T-helper 22 cell (primary cell): ENCODE results near the gene IFNGR2.
"Not testable (repeated sequence)": the region's sequence is repeated elsewhere in the genome, so short reads cannot be mapped to it uniquely, and the experiment has no call there.

Source experiments
- DNase-seq: peaks from one replicate; pipeline ENCODE4 v3.0.0-alpha.2; 2020; ENCODE audit warnings: low read depth

IFNGR2 gene

GRCh38 chr21:33403128-33403785, at the start of gene IFNGR2:
Gene IFNGR2, plus strand, starts transcription at chr21:33403413. Its CDS starts 131 bp downstream, at chr21:33403544.
- DNase-seq = peak; percentile 31

GRCh38 chr21:33355355-33355754, 47.9 kb upstream of the IFNGR2 start:
- no peak for DNase-seq

GRCh38 chr21:33355996-33356395, 47.2 kb upstream of the IFNGR2 start:
- DNase-seq = no peak

GRCh38 chr21:33357177-33357576, 46.0 kb upstream of the IFNGR2 start:
- DNase-seq = no peak

DNA sequence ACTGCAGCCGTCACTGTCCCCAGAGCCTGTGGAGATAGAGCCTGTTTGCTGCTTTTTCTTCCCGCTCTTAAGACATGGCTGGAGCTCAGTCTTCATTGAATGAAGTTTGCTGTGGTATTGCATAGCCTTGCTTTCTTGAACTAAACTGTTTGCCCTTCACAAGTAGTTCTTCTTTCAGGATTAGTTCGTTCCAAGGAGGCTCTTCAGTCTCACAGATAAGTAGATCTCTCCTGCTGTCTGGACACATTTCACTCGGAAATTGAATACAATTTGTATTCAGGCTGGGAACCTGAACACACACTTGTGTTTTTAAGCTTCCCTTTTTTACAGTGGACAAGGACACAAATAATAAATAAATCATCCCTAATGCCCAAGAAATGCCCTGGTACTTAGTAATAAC, 43.8 kb upstream of the IFNGR2 start:
- DNase-seq = no peak

DNA sequence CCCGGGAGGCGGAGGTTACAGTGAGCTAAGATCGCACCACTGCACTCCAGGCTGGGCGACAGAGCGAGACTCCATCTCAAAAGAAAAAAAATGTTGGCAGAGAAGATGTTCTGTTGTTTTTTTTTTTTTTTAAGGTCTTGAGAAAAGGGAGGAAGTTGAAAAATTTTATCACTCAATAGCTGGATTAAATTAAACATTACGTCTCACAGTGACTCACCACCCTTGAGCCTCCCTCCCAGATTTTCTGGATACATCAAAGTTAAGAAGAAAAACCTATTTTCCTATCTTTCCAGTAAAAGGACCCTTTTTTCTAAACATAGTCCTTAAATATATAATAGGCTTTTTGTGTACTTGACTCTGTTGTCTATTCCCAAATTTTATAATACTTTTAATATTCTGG, 42.9 kb upstream of the IFNGR2 start:
- no peak for DNase-seq

DNA sequence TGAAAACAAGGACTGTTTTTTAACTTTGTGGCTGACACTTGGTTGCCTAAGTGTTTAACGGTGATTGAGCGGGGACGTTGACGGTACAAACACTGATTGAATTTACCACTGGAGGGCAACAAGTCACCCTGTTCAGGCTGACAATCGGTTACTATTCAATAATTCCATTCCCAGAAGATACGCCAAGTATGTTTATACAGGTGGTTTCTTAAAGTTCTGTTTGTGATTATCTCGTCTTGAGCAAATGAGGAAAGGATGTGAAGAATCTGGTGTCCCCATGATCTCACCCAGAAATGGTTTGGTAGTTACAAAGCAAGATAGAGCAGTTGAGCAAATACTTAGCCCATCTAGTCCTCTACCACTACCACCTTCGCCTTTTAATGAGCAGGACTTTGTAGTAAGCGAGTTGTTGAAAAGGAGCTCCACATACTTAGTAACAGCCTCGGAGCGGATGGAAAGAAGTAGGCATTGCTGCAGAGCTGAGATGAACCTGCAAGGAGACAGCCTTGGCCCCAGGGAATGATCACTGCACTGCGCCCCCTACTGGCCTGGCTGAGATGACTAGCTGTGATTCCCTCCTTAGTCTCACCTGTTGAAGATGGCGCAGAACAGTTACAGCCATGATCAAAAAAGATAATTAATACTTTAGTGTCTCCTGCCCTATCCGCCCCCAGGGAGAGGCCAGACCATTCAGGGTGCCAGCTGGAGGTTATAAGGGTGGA, 42.2 kb upstream of the IFNGR2 start:
- DNase-seq = peak; percentile 65

DNA sequence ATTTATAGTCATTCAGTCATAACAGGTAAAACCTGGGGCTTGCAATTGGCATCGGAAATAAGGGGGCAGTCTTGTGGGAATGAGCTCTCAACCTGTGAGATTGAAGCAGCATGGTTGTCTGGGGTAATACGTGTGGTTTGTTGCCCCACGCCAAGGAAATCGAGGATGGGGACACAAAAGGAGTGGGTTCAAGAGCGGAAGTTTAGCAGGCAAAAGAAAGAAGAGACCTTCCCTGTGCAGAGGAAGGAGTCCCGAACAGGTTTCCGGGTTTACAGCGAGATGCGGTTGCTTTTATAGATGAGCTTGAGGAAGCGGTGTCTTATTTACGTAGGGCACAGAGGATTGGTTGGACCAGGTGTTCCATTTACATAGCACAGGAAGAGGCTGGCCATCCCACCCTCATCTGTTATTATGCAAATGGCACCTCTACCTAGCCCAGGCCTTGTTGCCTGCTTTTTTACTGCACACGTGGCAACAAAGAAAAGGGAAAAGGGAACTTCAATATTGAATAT, 41.1 kb upstream of the IFNGR2 start:
- DNase-seq = peak; percentile 65

DNA sequence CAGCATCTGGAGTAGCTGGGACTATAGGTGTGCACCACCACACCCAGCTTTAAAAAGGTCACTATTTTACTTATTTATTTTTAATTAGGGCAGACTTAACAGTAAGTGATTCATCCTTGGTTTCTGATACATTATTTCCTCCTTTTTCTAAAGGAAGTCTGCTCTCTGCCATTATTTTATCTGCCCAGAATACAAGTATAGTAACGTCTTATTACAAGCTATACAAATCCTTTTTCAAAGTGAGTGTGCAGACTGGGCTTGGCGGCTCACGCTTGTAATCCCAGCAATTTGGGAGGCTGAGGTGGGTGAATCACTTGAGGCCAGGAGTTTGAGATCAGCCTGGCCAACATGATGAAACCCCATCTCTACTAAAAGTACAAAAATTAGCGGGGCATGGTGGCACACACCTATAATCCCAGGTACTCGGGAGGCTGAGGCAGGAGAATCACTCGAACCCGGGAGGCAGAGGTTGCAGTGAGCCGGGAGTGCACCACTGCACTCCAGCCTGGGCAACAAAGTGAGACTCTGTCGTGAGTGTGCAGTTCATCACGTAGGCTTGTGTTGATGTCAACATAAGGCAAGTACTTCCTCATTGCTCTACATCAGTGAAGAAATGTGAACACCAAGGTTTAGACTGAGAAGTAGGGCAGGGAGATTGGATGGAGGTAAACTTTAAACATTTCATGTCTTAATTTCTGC, 39.2 kb upstream of the IFNGR2 start:
- DNase-seq = not testable (repeated sequence)

- no peak for DNase-seq
Measured at GRCh38 chr21:33364830-33365229, 38.4 kb upstream of the IFNGR2 start.

DNA sequence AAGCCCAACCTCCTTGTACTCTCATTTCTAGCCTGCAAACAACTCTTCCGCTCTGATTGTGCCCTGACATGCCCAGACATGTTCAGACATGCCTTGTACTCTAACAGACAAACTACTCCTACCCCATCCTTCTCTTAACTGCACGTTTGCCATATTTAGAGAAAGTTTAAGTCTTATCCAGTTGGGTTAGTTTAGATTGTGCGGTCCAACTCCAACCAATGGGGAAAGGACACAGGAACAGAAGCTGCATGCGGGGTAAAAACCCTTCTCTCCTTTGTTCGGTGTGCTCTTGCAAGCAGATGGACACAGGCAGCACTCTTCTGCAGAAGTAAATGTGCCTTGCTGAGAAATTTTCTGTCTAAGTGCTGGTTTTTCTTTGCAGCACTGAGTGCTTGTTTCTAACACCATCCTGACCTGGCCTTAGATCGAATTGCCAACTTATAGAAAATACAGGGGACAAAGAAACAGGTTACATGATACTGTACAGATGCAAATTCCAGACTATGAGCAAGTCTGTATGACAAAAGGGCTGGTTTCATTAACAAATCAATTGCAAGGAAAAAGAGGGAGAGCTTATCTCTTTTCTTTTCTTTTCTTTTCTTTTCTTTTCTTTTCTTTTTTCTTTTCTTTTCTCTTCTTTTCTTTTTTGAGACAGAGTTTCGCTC, 35.8 kb upstream of the IFNGR2 start:
- DNase-seq = no peak

DNA sequence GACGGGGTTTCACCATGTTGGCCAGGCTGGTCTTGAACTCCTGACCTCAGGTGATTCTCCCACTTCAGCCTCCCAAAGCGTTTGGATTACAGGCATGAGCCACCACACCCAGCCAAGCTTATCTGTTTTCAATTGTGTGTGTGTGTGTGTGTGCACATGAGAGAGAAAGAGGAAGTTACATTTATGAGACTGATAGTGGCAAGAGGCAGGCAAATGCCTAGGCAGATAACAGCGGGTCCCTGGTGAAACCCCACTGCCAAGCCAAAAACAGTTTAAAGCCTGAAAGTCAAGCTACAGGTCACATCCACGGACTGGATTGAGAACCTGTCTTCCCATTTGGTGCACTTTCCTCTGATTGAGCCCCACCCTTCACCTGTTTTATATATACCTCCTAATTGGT, 35.1 kb upstream of the IFNGR2 start:
- DNase-seq = no peak

DNA sequence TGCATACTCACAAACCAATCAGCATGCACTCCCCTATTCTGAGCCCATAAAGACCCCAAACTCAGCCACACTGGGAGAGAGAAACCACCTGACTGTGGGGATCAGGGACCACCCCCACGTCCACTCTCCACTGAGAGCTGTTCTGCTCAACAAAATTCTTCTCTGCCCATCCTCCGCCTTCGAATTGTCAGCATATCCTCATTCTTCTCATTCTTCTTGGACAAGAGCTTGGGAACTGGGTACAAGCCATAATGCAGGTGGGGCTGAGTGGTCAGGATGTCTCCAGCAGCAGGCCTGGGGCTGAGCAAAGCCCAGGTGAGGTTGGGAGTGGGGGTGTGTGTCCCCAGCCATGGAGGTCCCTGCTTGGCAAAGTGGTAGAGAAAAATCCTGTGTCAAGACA, 34.6 kb upstream of the IFNGR2 start:
- DNase-seq = no peak

GRCh38 chr21:33369586-33369985, 33.6 kb upstream of the IFNGR2 start:
- no peak for DNase-seq

DNA sequence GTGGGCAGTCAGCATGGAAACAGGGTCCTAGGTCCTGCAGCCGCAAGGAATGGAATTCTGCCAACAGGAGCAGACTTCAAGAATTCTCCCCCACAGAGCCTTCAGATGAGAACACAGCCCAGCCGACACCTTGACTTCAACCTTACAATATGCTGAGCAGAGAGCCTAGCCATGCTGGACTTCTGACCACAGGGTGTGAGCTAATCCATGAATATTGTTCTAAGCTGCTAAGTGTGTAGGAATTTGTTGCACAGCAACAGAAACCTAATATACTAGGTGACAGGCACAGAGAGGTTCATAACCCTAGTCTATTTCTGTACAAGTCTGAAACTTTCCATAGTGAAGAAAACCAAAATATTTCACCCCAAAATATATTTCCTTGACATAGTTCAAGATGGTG, 32.9 kb upstream of the IFNGR2 start:
- DNase-seq = no peak

DNA sequence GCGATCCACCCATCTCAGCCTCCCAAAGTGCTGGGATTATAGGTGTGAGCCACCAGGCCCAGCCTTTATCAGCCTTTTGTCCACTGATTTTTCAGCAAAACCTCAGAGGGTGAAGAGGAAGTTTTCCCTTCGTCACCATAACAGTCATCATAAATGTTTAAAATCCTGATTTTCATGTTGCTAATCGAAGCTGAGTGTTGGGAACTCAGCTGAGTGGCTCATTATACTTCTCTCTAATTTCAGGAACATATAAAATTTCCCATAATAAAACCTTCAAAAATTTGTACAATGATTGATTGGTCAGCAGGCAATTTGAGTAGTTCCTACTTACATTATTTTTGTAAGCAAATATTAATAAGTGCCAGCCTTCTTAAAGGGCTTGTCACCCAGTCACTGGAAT, 31.8 kb upstream of the IFNGR2 start:
- no peak for DNase-seq

DNA sequence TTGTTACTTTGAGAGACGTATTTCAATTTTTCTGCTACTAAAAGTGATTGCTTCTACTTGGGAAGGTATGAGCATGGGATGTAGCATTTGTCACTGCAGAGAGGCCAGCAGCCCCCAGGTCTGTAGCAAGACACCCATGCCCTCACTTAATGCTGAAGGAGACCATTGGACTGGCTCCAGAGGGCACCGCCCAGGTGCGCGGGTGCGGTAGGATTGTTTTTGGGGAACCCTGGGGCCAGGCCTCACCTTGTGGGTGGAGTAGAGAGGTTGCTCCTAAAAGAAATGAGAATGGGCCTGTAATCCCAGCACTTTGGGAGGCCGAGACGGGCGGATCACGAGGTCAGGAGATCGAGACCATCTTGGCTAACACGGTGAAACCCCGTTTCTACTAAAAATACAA, 30.6 kb upstream of the IFNGR2 start:
- DNase-seq = no peak

DNA sequence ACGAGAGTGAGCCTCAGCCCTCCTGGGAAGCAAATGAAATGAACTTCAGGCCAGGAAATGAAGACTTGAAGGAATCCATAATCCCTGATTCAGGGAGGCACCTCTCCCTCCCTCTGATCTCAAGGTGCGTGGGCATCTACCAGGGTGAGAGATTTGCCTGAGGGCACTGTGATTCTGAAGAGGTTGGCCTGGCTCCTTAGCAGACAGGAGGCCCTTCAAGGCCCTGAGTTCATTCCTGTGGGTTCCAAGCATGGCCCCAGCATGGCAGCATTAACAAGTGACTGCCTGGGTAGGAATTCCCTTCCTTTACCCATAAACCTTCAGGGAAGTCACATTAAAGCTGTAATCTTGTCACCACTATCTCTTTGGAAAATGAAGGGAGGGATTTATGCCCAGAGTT, 29.8 kb upstream of the IFNGR2 start:
- DNase-seq = no peak

DNA sequence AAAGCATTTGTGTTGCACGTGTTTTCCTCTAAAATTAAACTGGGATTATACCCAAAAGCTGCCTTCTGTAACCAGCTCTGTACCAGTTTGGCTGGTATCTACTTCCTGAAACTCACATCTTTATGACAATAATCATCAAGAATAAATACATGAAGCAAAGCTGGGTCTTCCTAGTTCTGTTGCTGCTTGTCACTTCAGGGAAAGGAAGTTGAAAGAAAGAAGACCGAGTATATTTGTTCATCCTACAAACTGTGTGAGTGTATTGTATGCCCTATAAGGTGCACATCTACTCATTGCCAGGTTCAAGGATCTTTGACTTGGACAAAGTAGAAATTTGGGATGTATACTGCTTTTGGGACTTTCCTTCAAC, 29.1 kb upstream of the IFNGR2 start:
- no peak for DNase-seq

DNA sequence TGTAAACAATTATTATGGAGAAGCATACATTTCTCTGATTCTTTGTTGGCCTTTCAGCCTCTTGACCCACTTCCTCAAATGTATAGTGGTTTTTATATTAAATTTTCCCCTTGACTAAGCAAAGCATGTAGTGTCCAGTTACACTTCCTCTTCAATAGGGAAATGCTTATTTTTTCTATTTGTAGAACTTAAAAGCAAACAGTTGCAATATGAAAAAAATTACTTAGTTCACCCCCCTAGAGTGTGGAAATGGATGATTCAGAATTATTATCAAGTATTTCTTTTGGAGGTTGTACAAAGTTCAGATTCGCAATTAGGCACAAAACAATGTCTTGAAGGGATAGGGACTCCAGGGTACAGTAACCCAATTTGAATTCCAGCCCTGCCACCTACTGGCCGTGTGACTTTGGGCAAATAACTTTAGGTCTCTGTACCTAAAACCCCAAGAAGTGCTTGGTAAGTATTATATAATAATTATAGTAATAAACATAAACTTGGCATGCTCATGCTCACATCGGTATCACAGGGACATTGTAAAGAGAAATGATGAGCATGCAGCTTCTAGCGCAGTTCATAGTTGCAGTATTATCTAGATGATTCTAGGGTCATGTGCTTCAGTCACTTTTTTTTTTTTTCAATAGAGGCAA, 28.6 kb upstream of the IFNGR2 start:
- peak; percentile 8 for DNase-seq

DNA sequence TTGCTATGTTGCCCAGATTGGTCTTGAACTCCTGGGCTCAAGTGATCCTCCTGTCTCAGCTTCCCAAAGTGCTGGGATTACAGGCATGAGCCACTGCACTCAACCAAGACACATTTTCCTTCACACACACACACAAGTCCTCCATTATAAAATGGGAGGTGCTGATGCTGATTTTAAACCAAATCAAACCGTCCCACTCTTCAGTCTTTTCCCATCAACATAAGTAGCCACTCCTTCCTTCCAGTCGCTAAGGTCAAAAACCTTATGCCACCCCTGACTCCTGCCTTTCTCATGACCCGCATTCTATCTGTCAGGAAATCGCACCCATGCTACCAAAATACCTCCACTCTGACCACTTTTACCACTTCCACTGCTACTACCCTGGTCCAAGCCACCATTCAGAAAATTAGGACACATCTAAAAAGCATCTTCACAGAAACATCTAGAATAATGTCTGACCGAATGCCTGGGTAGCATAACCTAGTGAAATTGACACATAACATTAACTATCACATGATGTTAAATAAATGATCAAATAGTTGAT, 28.0 kb upstream of the IFNGR2 start:
- DNase-seq = no peak
